Choroid plexus epithelial cell (primary cell): ENCODE results near the gene ALDH8A1.
A peak's percentile ranks its signal among the peaks of the same experiment; 100 is the strongest.
"Not testable (repeated sequence)": the region's sequence is repeated elsewhere in the genome, so short reads cannot be mapped to it uniquely, and the experiment has no call there.

ENCODE experiments used
- DNase-seq: peaks from one replicate; pipeline ENCODE4 v3.0.0-alpha.2; 2010; ENCODE audit warnings: low read depth
- H3K4me3 ChIP-seq: 2 replicates; pipeline ENCODE4 v1.5.1; 2011; ENCODE audit warnings: low read depth, mild to moderate bottlenecking, control low read depth, low read length, moderate library complexity
- CTCF ChIP-seq: conservative IDR thresholded peaks from 2 replicates; pipeline ENCODE4 v1.5.1; 2011; ENCODE audit warnings: low read depth, mild to moderate bottlenecking, control low read depth, inconsistent platforms, low read length, moderate library complexity

ALDH8A1 gene

GRCh38 chr6:134903448-134903847 is 46.5 kb downstream of the ALDH8A1 start:
- DNase-seq = no peak
- TF ChIP-seq CTCF = no peak
- H3K4me3 ChIP-seq = no peak overlapping the region

GRCh38 chr6:134902936-134903335 is 47.0 kb downstream of the ALDH8A1 start:
- no peak for DNase-seq
- no peak overlapping the region for H3K4me3 ChIP-seq
- no peak for TF ChIP-seq CTCF

GRCh38 chr6:134902074-134902861 is 47.6 kb downstream of the ALDH8A1 start:
- peak; percentile 26 for DNase-seq
- no peak overlapping the region for H3K4me3 ChIP-seq
- TF ChIP-seq CTCF = no peak

- no peak overlapping the region for H3K4me3 ChIP-seq
- no peak for DNase-seq
- TF ChIP-seq CTCF = no peak
Measured at GRCh38 chr6:134898575-134898974, 51.3 kb downstream of the ALDH8A1 start.

- not testable (repeated sequence) for DNase-seq, H3K4me3 ChIP-seq
Measured at GRCh38 chr6:134898166-134898565, 51.7 kb downstream of the ALDH8A1 start.

- no peak overlapping the region for H3K4me3 ChIP-seq
Measured at GRCh38 chr6:134896910-134897309, 53.0 kb downstream of the ALDH8A1 start.

GRCh38 chr6:134894800-134895199 is 55.1 kb downstream of the ALDH8A1 start:
- DNase-seq = no peak
- TF ChIP-seq CTCF = no peak
- H3K4me3 ChIP-seq = no peak overlapping the region

More at GRCh38 chr6:134896910-134897309, 53.0 kb downstream of the ALDH8A1 start:
- no peak for TF ChIP-seq CTCF
- DNase-seq = no peak
